ENCODE measurements around the gene POU6F1.

GRCh38 chr12:51192284-51192671 lies 25.6 kb downstream of the POU6F1 start:
- TF ChIP-seq CTCF (IDR thresholded peaks at IDR 0.05; ENCODE audit: low read length) (no peak), EZH2 (IDR thresholded peaks at IDR 0.05; ENCODE audit: borderline replicate concordance, low read length) (no peak)
